ENCODE measurements around the gene NDC80.

DNA sequence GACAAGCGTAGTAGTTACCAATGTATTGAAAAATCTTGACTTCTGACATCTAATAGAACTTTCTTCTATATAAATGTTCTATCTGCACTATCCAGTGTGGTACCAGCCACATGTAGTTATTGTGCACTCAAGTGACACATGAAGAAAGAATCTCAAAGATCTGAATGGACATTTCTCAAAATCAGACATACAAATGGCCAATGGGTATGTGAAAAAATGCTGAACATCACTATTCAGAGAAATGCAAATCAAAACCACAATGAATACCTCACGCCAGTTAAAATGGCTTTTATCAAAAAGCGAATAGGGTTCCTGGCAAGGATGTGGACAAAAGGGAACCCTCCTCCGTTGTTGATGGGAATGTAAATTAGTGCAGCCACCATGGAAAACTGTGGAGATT lies 46.7 kb downstream of the NDC80 start:
- TF ChIP-seq FOXA3 (CRISPR knock-in tag; conservative IDR thresholded peaks at IDR 0.05 in 1 of 2, IDR thresholded peaks at IDR 0.05 in 1 of 2) (no peak), GTF2F1 (IDR thresholded peaks at IDR 0.05; ENCODE audit: low read depth, low read length) (no peak), MAFF (IDR thresholded peaks at IDR 0.05; ENCODE audit: low read length) (no peak), ZNF57 (CRISPR knock-in tag; IDR thresholded peaks at IDR 0.05) (no peak), ELF1 (tag; IDR thresholded peaks at IDR 0.05) (no peak), RFX5 (IDR thresholded peaks at IDR 0.05; ENCODE audit: low read depth, low read length) (no peak), YY1 (IDR thresholded peaks at IDR 0.05; ENCODE audit: borderline replicate concordance in 1 of 3, control insufficient read depth in 1 of 3, extremely low read depth in 1 of 3, insufficient read depth in 3 of 3, insufficient read length in 1 of 3, insufficient replicate concordance in 2 of 3, low read depth in 1 of 3, low read length in 2 of 3) (no peak), PPARD (CRISPR knock-in tag; IDR thresholded peaks at IDR 0.05) (no peak), RAD21 (CRISPR knock-in tag; conservative IDR thresholded peaks at IDR 0.05 in 1 of 2, IDR thresholded peaks at IDR 0.05 in 1 of 2) (no peak)

Data from K562 (cell line).